ENCODE data around the gene DDB1. TPM values are rescaled to one million over a fixed set of nuclear protein-coding genes. Genes with fewer than 3 reads are reported as not detected.
A peak's percentile ranks its signal among the peaks of the same experiment; 100 is the strongest.

DDB1 gene
- total and polyA plus RNA-seq, 2 experiments from 2014 or later: 286 to 321 TPM

GRCh38 chr11:61337706-61338470, 5.0 kb upstream of the DDB1 start:
- DNase-seq (ENCODE audit: low read depth in 1 of 2, low spot score in 1 of 2): no peak
- no peaks in the 10 kb centered on the region for H3K27me3 ChIP-seq
- H3K27ac ChIP-seq: no peak overlapping the region
- no peaks in the 10 kb centered on the region for H3K9me3 ChIP-seq (ENCODE audit: low read depth)
- H3K36me3 ChIP-seq: no peaks in the 10 kb centered on the region
- H3K4me1 ChIP-seq (ENCODE audit: low read depth): peaks cover 3% of the 10 kb centered on the region
- no peak overlapping the region for H3K4me3 ChIP-seq
- no peak for TF ChIP-seq CTCF (IDR thresholded peaks at IDR 0.05; ENCODE audit: low read depth, low read length)

GRCh38 chr11:61336171-61336935, 3.4 kb upstream of the DDB1 start:
- DNase-seq (ENCODE audit: low read depth in 1 of 2, low spot score in 1 of 2): peak; percentile 84 to 88
- Histone ChIP-seq H3K36me3 (no peaks in the 10 kb centered on the region), H3K27me3 (no peaks in the 10 kb centered on the region), H3K9me3 (ENCODE audit: low read depth) (no peaks in the 10 kb centered on the region), H3K4me1 (ENCODE audit: low read depth) (peaks cover 11% of the 10 kb centered on the region), H3K4me3 (no peak overlapping the region), H3K27ac (peak overlapping the region; percentile 73)
- peak; percentile 97 for TF ChIP-seq CTCF (IDR thresholded peaks at IDR 0.05; ENCODE audit: low read depth, low read length)

- no peak for TF ChIP-seq CTCF (IDR thresholded peaks at IDR 0.05; ENCODE audit: low read depth, low read length)
- Histone ChIP-seq H3K4me3 (no peak overlapping the region), H3K27me3 (no peaks in the 10 kb centered on the region), H3K4me1 (ENCODE audit: low read depth) (peaks cover 13% of the 10 kb centered on the region), H3K27ac (no peak overlapping the region), H3K9me3 (ENCODE audit: low read depth) (no peaks in the 10 kb centered on the region), H3K36me3 (no peaks in the 10 kb centered on the region)
- DNase-seq (ENCODE audit: low read depth in 1 of 2, low spot score in 1 of 2): peak in 1 of 2 donors; percentile 47
Observed at GRCh38 chr11:61335355-61335710, 2.4 kb upstream of the DDB1 start.

- no peak for TF ChIP-seq CTCF (IDR thresholded peaks at IDR 0.05; ENCODE audit: low read depth, low read length)
- Histone ChIP-seq H3K9me3 (ENCODE audit: low read depth) (no peaks in the 10 kb centered on the region), H3K27ac (no peak overlapping the region), H3K27me3 (no peaks in the 10 kb centered on the region), H3K36me3 (no peaks in the 10 kb centered on the region), H3K4me3 (no peak overlapping the region), H3K4me1 (ENCODE audit: low read depth) (peaks cover 13% of the 10 kb centered on the region)
- DNase-seq (ENCODE audit: low read depth in 1 of 2, low spot score in 1 of 2): peak in 1 of 2 donors; percentile 67
Observed at GRCh38 chr11:61334434-61335354, 1.8 kb upstream of the DDB1 start.
